ACC112 (cell line): ENCODE results near the gene ACSM4.

Experiments used
- H2AFZ ChIP-seq: fragments of 200-600 bp; sonication (generic); one replicate; pipeline ENCODE4 v1.6.0; 2017; ENCODE audit warnings: antibody characterized with exemption, low read length; ENCODE audit not compliant: unreplicated experiment
- H3K27ac ChIP-seq: fragments of 200-600 bp; sonication (generic); 2 replicates; pipeline ENCODE4 v1.5.1; 2014; ENCODE audit warnings: low read depth, mild to moderate bottlenecking, antibody characterized with exemption, low read length, moderate library complexity
- H3K27me3 ChIP-seq: fragments of 200-600 bp; sonication (generic); 2 replicates; pipeline ENCODE4 v1.6.1; 2014; ENCODE audit warnings: mild to moderate bottlenecking, antibody characterized with exemption, low read length, moderate library complexity, mixed read lengths; ENCODE audit not compliant: insufficient read depth
- H3K36me3 ChIP-seq: fragments of 200-600 bp; sonication (generic); 2 replicates; pipeline ENCODE4 v1.6.1; 2016; ENCODE audit warnings: mild to moderate bottlenecking, antibody characterized with exemption, low read length, moderate library complexity, mixed read lengths; ENCODE audit not compliant: insufficient read depth
- H3K4me1 ChIP-seq: fragments of 200-600 bp; sonication (generic); one replicate; pipeline ENCODE4 v1.6.1; 2016; ENCODE audit warnings: low read length, mixed read lengths; ENCODE audit not compliant: insufficient read depth, unreplicated experiment, control insufficient read depth
- H3K4me3 ChIP-seq: fragments of 200-600 bp; sonication (generic); 2 replicates; pipeline ENCODE4 v1.5.1; 2014; ENCODE audit warnings: mild to moderate bottlenecking, low read depth, low read length
- H3K79me2 ChIP-seq: fragments of 200-600 bp; sonication (generic); one replicate; pipeline ENCODE4 v1.6.0; 2016; ENCODE audit warnings: low read length; ENCODE audit not compliant: control insufficient read depth, unreplicated experiment, insufficient read depth

ACSM4 gene

GRCh38 chr12:7293670-7294069, 10.2 kb upstream of the ACSM4 start:
- Histone ChIP-seq H3K27ac (no peak overlapping the region), H3K27me3 (peaks cover 41% of the 10 kb centered on the region), H3K79me2 (no peaks in the 10 kb centered on the region), H2AFZ (no peak overlapping the region), H3K4me3 (no peak overlapping the region), H3K4me1 (no peaks in the 10 kb centered on the region), H3K36me3 (no peaks in the 10 kb centered on the region)

GRCh38 chr12:7295529-7295928, 8.3 kb upstream of the ACSM4 start:
- Histone ChIP-seq H2AFZ (no peak overlapping the region), H3K27me3 (peaks cover 55% of the 10 kb centered on the region), H3K4me3 (no peak overlapping the region), H3K4me1 (no peaks in the 10 kb centered on the region), H3K79me2 (no peaks in the 10 kb centered on the region), H3K36me3 (no peaks in the 10 kb centered on the region), H3K27ac (no peak overlapping the region)

GRCh38 chr12:7297865-7298264, 6.0 kb upstream of the ACSM4 start:
- no peak overlapping the region for H3K4me3 ChIP-seq

GRCh38 chr12:7302266-7302986, 1.4 kb upstream of the ACSM4 start:
- H2AFZ ChIP-seq: no peak overlapping the region
- H3K4me3 ChIP-seq: no peak overlapping the region
- peaks cover 52% of the 10 kb centered on the region for H3K27me3 ChIP-seq
- H3K4me1 ChIP-seq: no peaks in the 10 kb centered on the region
- H3K36me3 ChIP-seq: no peaks in the 10 kb centered on the region
- H3K79me2 ChIP-seq: no peaks in the 10 kb centered on the region
- H3K27ac ChIP-seq: no peak overlapping the region

More at GRCh38 chr12:7297865-7298264, 6.0 kb upstream of the ACSM4 start:
- Histone ChIP-seq H3K36me3 (no peaks in the 10 kb centered on the region), H3K27me3 (peaks cover 60% of the 10 kb centered on the region), H3K27ac (no peak overlapping the region), H3K79me2 (no peaks in the 10 kb centered on the region), H3K4me1 (no peaks in the 10 kb centered on the region), H2AFZ (no peak overlapping the region)

- Histone ChIP-seq H3K4me3 (no peak overlapping the region), H3K4me1 (no peaks in the 10 kb centered on the region), H2AFZ (no peak overlapping the region), H3K27ac (no peak overlapping the region), H3K79me2 (no peaks in the 10 kb centered on the region), H3K36me3 (no peaks in the 10 kb centered on the region), H3K27me3 (peaks cover 48% of the 10 kb centered on the region)
These were observed 642 bp upstream of the ACSM4 start for GRCh38 chr12:7303230-7303629.

- no peak overlapping the region for H2AFZ ChIP-seq
These were observed 584 bp downstream of the ACSM4 start for GRCh38 chr12:7304456-7304855.

GRCh38 chr12:7310070-7310469, 6.2 kb downstream of the ACSM4 start:
- H2AFZ ChIP-seq: no peak overlapping the region
- peaks cover 20% of the 10 kb centered on the region; the same call in 1 of the 2 replicates for H3K27me3 ChIP-seq
- no peaks in the 10 kb centered on the region for H3K4me1 ChIP-seq
- H3K27ac ChIP-seq: no peak overlapping the region
- H3K36me3 ChIP-seq: no peaks in the 10 kb centered on the region
- H3K79me2 ChIP-seq: no peaks in the 10 kb centered on the region
- no peak overlapping the region for H3K4me3 ChIP-seq

More at GRCh38 chr12:7304456-7304855, 584 bp downstream of the ACSM4 start:
- no peak overlapping the region for H3K4me3 ChIP-seq
- no peaks in the 10 kb centered on the region for H3K79me2 ChIP-seq
- peaks cover 36% of the 10 kb centered on the region for H3K27me3 ChIP-seq
- H3K36me3 ChIP-seq: no peaks in the 10 kb centered on the region
- no peaks in the 10 kb centered on the region for H3K4me1 ChIP-seq
- no peak overlapping the region for H3K27ac ChIP-seq

GRCh38 chr12:7319930-7320329, 16.1 kb downstream of the ACSM4 start:
- Histone ChIP-seq H3K36me3 (no peaks in the 10 kb centered on the region), H3K79me2 (no peaks in the 10 kb centered on the region), H2AFZ (no peak overlapping the region), H3K4me3 (no peak overlapping the region), H3K27me3 (peaks cover 17% of the 10 kb centered on the region), H3K27ac (no peak overlapping the region), H3K4me1 (no peaks in the 10 kb centered on the region)

- no peaks in the 10 kb centered on the region for H3K36me3 ChIP-seq
- H3K4me1 ChIP-seq: no peaks in the 10 kb centered on the region
- no peak overlapping the region for H3K4me3 ChIP-seq
- H2AFZ ChIP-seq: no peak overlapping the region
- no peak overlapping the region for H3K27ac ChIP-seq
- H3K27me3 ChIP-seq: peaks cover 22% of the 10 kb centered on the region
- H3K79me2 ChIP-seq: no peaks in the 10 kb centered on the region
These were observed 17.8 kb downstream of the ACSM4 start for GRCh38 chr12:7321624-7322023.

- H3K4me3 ChIP-seq: no peak overlapping the region
- H3K36me3 ChIP-seq: no peaks in the 10 kb centered on the region
- H3K27me3 ChIP-seq: peaks cover 32% of the 10 kb centered on the region
- H3K27ac ChIP-seq: no peak overlapping the region
- no peaks in the 10 kb centered on the region for H3K4me1 ChIP-seq
- H2AFZ ChIP-seq: no peak overlapping the region
- no peaks in the 10 kb centered on the region for H3K79me2 ChIP-seq
These were observed 18.7 kb downstream of the ACSM4 start for GRCh38 chr12:7322599-7322998.

GRCh38 chr12:7324176-7324575, 20.3 kb downstream of the ACSM4 start:
- H3K27me3 ChIP-seq: peaks cover 36% of the 10 kb centered on the region
- no peaks in the 10 kb centered on the region for H3K4me1 ChIP-seq
- H3K36me3 ChIP-seq: no peaks in the 10 kb centered on the region
- no peak overlapping the region for H3K4me3 ChIP-seq
- no peaks in the 10 kb centered on the region for H3K79me2 ChIP-seq
- H3K27ac ChIP-seq: no peak overlapping the region
- H2AFZ ChIP-seq: no peak overlapping the region
